ENCODE results near the gene RBM39.

Gene RBM39

GRCh38 chr20:35653893-35654292 lies 88.2 kb downstream of the RBM39 start:
- no peak overlapping the region for H3K4me3 ChIP-seq (ENCODE audit: low read depth, low read length)
- DNase-seq (ENCODE audit: low read depth) = no peak

Measured in skeletal muscle cell (primary cell).